ENCODE data around the gene BPIFB1. TPM values are rescaled to one million over a fixed set of nuclear protein-coding genes. Genes with fewer than 3 reads are reported as not detected.

Gene BPIFB1
- total RNA-seq, 1 donor from 2014 or later, result not detected

DNA sequence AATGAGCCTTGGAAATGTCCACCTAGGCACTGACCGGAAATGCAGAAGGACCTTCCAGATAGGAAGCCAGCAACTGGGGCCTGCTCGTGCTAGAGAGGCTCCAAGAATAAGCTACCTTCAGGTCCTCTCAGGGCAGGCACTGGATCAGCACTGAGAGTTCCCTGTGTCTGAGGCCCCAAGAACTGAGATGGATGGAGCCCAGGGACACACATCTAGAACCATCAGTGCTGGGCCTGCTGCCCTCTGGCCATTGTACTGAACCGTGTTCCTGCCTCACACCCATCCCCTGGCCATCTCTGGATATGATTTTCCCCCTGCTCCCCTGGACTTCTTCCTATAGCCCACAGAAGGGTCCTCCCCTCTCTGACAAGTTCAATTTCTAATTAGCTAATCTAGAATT lies 36.9 kb upstream of the BPIFB1 start:
- no peaks in the 10 kb centered on the region for H3K4me1 ChIP-seq
- no peak overlapping the region for H3K4me2 ChIP-seq
- TF ChIP-seq EZH2phosphoT487 (IDR thresholded peaks at IDR 0.05), result no peak
- TF ChIP-seq, protein P1, sequence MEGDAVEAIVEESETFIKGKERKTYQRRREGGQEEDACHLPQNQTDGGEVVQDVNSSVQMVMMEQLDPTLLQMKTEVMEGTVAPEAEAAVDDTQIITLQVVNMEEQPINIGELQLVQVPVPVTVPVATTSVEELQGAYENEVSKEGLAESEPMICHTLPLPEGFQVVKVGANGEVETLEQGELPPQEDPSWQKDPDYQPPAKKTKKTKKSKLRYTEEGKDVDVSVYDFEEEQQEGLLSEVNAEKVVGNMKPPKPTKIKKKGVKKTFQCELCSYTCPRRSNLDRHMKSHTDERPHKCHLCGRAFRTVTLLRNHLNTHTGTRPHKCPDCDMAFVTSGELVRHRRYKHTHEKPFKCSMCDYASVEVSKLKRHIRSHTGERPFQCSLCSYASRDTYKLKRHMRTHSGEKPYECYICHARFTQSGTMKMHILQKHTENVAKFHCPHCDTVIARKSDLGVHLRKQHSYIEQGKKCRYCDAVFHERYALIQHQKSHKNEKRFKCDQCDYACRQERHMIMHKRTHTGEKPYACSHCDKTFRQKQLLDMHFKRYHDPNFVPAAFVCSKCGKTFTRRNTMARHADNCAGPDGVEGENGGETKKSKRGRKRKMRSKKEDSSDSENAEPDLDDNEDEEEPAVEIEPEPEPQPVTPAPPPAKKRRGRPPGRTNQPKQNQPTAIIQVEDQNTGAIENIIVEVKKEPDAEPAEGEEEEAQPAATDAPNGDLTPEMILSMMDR (IDR thresholded peaks at IDR 0.05), result no peak
- TF ChIP-seq EZH2 (IDR thresholded peaks at IDR 0.05), result no peak
- Mint-ChIP-seq H3K4me1 (no peaks in the 10 kb centered on the region), H3K27me3 (ENCODE audit: insufficient read depth, low read depth) (peaks cover 6% of the 10 kb centered on the region), H3K27ac (no peak overlapping the region), H3K4me3 (no peak overlapping the region), H3K36me3 (no peaks in the 10 kb centered on the region), H3K9me3 (no peaks in the 10 kb centered on the region)
- no peaks in the 10 kb centered on the region for H4K20me1 ChIP-seq (ENCODE audit: low read depth)
- H3K27ac ChIP-seq, result no peak overlapping the region
- no peaks in the 10 kb centered on the region for H3K36me3 ChIP-seq
- H2AFZ ChIP-seq (replicated peaks), result no peak overlapping the region
- no peaks in the 10 kb centered on the region for H3K27me3 ChIP-seq
- H3K9me3 ChIP-seq (ENCODE audit: low read depth), result no peaks in the 10 kb centered on the region
- H3K9ac ChIP-seq, result no peak overlapping the region
- H3F3A ChIP-seq (ENCODE audit: low read depth), result no peaks in the 10 kb centered on the region
- DNase-seq (ENCODE audit: low spot score), result no peak
- no peak overlapping the region for H3K4me3 ChIP-seq
- H3K79me2 ChIP-seq (ENCODE audit: low read depth), result no peaks in the 10 kb centered on the region

DNA sequence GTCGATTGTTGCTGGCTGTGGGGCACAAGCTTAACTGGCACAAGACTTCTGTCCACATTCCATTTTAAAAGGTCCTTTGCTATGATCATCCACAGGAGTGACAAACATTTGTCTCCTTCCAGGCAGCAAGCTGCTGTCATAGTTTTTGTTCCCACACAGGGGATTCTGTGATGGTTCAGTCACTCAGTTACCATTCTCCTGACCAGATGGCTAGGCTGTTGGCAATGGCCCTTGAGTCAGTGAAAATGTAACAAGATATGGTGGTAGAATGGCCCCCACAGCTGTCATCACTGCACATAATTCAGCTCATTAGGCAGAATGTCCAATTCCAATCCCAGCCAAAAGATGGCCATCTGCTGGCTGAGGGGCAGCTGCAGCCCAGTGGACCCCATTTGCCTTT lies 33.6 kb upstream of the BPIFB1 start:
- Histone ChIP-seq H3K79me2 (ENCODE audit: low read depth) (no peaks in the 10 kb centered on the region), H2AFZ (replicated peaks) (no peak overlapping the region), H3K9ac (no peak overlapping the region), H3K4me3 (no peak overlapping the region), H3K27ac (no peak overlapping the region), H4K20me1 (ENCODE audit: low read depth) (no peaks in the 10 kb centered on the region), H3K9me3 (ENCODE audit: low read depth) (no peaks in the 10 kb centered on the region), H3K4me2 (no peak overlapping the region), H3F3A (ENCODE audit: low read depth) (no peaks in the 10 kb centered on the region), H3K36me3 (no peaks in the 10 kb centered on the region), H3K27me3 (no peaks in the 10 kb centered on the region), H3K4me1 (no peaks in the 10 kb centered on the region)
- H3K27me3 Mint-ChIP-seq (ENCODE audit: insufficient read depth, low read depth), result peaks cover 3% of the 10 kb centered on the region
- no peak overlapping the region for H3K27ac Mint-ChIP-seq
- no peak overlapping the region for H3K4me3 Mint-ChIP-seq
- TF ChIP-seq EZH2phosphoT487 (IDR thresholded peaks at IDR 0.05), result no peak
- TF ChIP-seq, protein P1 (IDR thresholded peaks at IDR 0.05), result no peak
- H3K9me3 Mint-ChIP-seq, result no peaks in the 10 kb centered on the region
- no peaks in the 10 kb centered on the region for H3K4me1 Mint-ChIP-seq
- DNase-seq (ENCODE audit: low spot score), result no peak
- H3K36me3 Mint-ChIP-seq, result no peaks in the 10 kb centered on the region

DNA sequence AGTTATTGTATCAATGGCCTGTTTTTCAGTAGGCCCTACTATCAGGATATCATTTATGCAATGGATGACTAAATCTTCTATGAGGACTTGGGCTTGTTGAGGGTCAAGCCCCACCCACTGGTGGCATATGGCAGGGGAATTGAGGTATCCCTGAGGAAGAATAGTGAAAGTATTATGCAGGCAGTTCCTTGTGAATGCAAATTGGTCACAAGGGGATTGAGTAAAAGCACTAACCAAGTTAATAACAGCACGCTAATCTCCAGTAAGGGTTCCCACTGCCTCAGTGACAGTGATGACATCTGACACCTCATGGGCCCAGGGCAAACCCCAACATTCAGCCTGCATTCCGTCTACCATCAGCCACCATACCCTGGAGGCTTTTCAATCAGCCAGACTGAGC lies 32.3 kb upstream of the BPIFB1 start:
- no peak overlapping the region for H3K9ac ChIP-seq
- Mint-ChIP-seq H3K4me1 (no peaks in the 10 kb centered on the region), H3K36me3 (no peaks in the 10 kb centered on the region), H3K9me3 (no peaks in the 10 kb centered on the region), H3K27ac (no peak overlapping the region), H3K27me3 (ENCODE audit: insufficient read depth, low read depth) (peaks cover 3% of the 10 kb centered on the region), H3K4me3 (no peak overlapping the region)
- no peak overlapping the region for H3K4me3 ChIP-seq
- H3K36me3 ChIP-seq, result no peaks in the 10 kb centered on the region
- H3K9me3 ChIP-seq (ENCODE audit: low read depth), result no peaks in the 10 kb centered on the region
- no peak overlapping the region for H3K4me2 ChIP-seq
- no peaks in the 10 kb centered on the region for H3K79me2 ChIP-seq (ENCODE audit: low read depth)
- no peak overlapping the region for H3K27ac ChIP-seq
- H3F3A ChIP-seq (ENCODE audit: low read depth), result no peaks in the 10 kb centered on the region
- DNase-seq (ENCODE audit: low spot score), result no peak
- H4K20me1 ChIP-seq (ENCODE audit: low read depth), result no peaks in the 10 kb centered on the region
- no peaks in the 10 kb centered on the region for H3K27me3 ChIP-seq
- H2AFZ ChIP-seq (replicated peaks), result no peak overlapping the region
- TF ChIP-seq EZH2phosphoT487 (IDR thresholded peaks at IDR 0.05) (no peak), EZH2 (IDR thresholded peaks at IDR 0.05) (no peak)
- TF ChIP-seq, protein P1 (IDR thresholded peaks at IDR 0.05), result no peak
- H3K4me1 ChIP-seq, result no peaks in the 10 kb centered on the region

DNA sequence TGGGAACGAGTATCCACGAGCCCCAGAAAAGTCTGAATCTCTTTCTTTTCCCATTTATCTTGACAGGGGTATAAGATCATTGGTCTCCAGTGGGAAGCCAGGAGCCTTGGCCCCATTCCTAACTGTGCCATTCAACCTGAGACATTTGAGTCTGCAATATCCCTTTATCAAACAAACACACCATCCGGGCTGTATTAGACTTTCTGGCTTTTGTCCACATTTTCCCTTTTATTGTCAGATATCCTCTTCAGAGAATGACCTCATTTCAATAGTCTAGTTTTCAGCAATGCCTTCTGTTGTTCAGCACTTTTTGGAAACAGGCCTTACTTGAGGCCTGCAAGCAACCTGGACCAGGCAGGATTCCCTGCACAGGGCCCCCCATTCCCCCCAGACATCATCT lies 31.5 kb upstream of the BPIFB1 start:
- Histone ChIP-seq H3K36me3 (no peaks in the 10 kb centered on the region), H3K4me2 (no peak overlapping the region), H3F3A (ENCODE audit: low read depth) (no peaks in the 10 kb centered on the region), H4K20me1 (ENCODE audit: low read depth) (no peaks in the 10 kb centered on the region), H3K4me3 (no peak overlapping the region), H3K79me2 (ENCODE audit: low read depth) (no peaks in the 10 kb centered on the region), H3K27me3 (no peaks in the 10 kb centered on the region), H2AFZ (replicated peaks) (no peak overlapping the region), H3K27ac (no peak overlapping the region), H3K4me1 (no peaks in the 10 kb centered on the region), H3K9ac (no peak overlapping the region), H3K9me3 (ENCODE audit: low read depth) (no peaks in the 10 kb centered on the region)
- Mint-ChIP-seq H3K27ac (no peak overlapping the region), H3K4me3 (no peak overlapping the region), H3K36me3 (no peaks in the 10 kb centered on the region), H3K9me3 (no peaks in the 10 kb centered on the region), H3K4me1 (no peaks in the 10 kb centered on the region), H3K27me3 (ENCODE audit: insufficient read depth, low read depth) (peaks cover 3% of the 10 kb centered on the region)
- no peak for DNase-seq (ENCODE audit: low spot score)
- TF ChIP-seq, protein P1 (IDR thresholded peaks at IDR 0.05), result no peak
- TF ChIP-seq EZH2phosphoT487 (IDR thresholded peaks at IDR 0.05) (no peak), EZH2 (IDR thresholded peaks at IDR 0.05) (no peak)

Measured in neural progenitor cell (in vitro differentiated cells).